Hepatocyte (in vitro differentiated cells): ENCODE results near the gene VEPH1. TPM values are rescaled to one million over a fixed set of nuclear protein-coding genes. Genes with fewer than 3 reads are reported as not detected.

ENCODE experiments used
- DNase-seq: peaks from one replicate; pipeline ENCODE4 v3.0.0-alpha.2; 2016; ENCODE audit warnings: low spot score
- H2AFZ ChIP-seq: fragments of 200-600 bp; sonication (generic); 2 replicates; pipeline ENCODE4 v1.6.0; 2016; ENCODE audit warnings: antibody characterized with exemption, mild to moderate bottlenecking
- H3K27ac ChIP-seq: fragments of 200-600 bp; sonication (generic); 2 replicates; pipeline ENCODE4 v1.5.1; 2016; ENCODE audit warnings: mild to moderate bottlenecking
- H3K27me3 ChIP-seq: fragments of 200-600 bp; sonication (generic); 2 replicates; pipeline ENCODE4 v1.6.1; 2016
- H3K36me3 ChIP-seq: fragments of 200-600 bp; sonication (generic); replicated peaks from 2 replicates; pipeline ENCODE4 v1.5.1; 2016; ENCODE audit warnings: low read depth; ENCODE audit not compliant: insufficient read depth
- H3K4me1 ChIP-seq: fragments of 200-600 bp; sonication (generic); 2 replicates; pipeline ENCODE4 v1.5.1; 2016; ENCODE audit warnings: mild to moderate bottlenecking, moderate library complexity; ENCODE audit not compliant: insufficient read depth
- H3K4me2 ChIP-seq: fragments of 200-600 bp; sonication (generic); 2 replicates; pipeline ENCODE4 v1.6.0; 2016
- H3K4me3 ChIP-seq: fragments of 200-600 bp; sonication (generic); 2 replicates; pipeline ENCODE4 v1.5.1; 2016; ENCODE audit warnings: mild to moderate bottlenecking
- H3K79me2 ChIP-seq: fragments of 200-600 bp; sonication (generic); 2 replicates; pipeline ENCODE4 v1.6.0; 2017; ENCODE audit warnings: mild to moderate bottlenecking
- H3K9me2 ChIP-seq: fragments of 200-600 bp; sonication (generic); replicated peaks from 2 replicates; pipeline ENCODE4 v1.6.0; 2017; ENCODE audit warnings: mild to moderate bottlenecking; ENCODE audit not compliant: insufficient read depth
- H3K9me3 ChIP-seq: fragments of 200-600 bp; sonication (generic); 2 replicates; pipeline ENCODE4 v1.5.1; 2016; ENCODE audit warnings: low read depth, mild to moderate bottlenecking
- H4K20me1 ChIP-seq: fragments of 200-600 bp; sonication (generic); 2 replicates; pipeline ENCODE4 v1.6.0; 2016; ENCODE audit warnings: mild to moderate bottlenecking; ENCODE audit not compliant: insufficient read depth, poor library complexity, severe bottlenecking
- CTCF ChIP-seq: fragments of 200-600 bp; sonication (generic); IDR thresholded peaks from 2 replicates; pipeline ENCODE4 v1.5.1; 2016; ENCODE audit warnings: antibody characterized with exemption, mild to moderate bottlenecking; ENCODE audit not compliant: poor library complexity
- EZH2 ChIP-seq: fragments of 200-600 bp; sonication (generic); IDR thresholded peaks from 2 replicates; pipeline ENCODE4 v1.6.1; 2016; ENCODE audit warnings: antibody characterized with exemption, mild to moderate bottlenecking, borderline replicate concordance
- EZH2phosphoT487 ChIP-seq: fragments of 200-600 bp; sonication (generic); IDR thresholded peaks from one replicate; pipeline ENCODE4 v1.6.1; 2018; ENCODE audit warnings: antibody characterized with exemption, mild to moderate bottlenecking, low read depth, moderate library complexity; ENCODE audit not compliant: unreplicated experiment, severe bottlenecking
- WGBS: methylation state at CpG from one replicate; pipeline ENCODE4 v1.1.6; 2016; ENCODE audit warnings: low lambda C conversion rate; ENCODE audit errors: missing lambda C conversion rate; 5-methylcytosine and 5-hydroxymethylcytosine counted together
- polyA plus RNA-seq: library from polyadenylated mRNA; unstranded; fragments of >200 nt; fragmentation: Nextera tagmentation; extraction: Ambion mirVana; gene quantifications from 2 replicates; pipeline ENCODE4 v1.2.1, GENCODE V29; 2016
- total RNA-seq: library from RNA; depleted of rRNA; stranded (reverse); fragments of >200 nt; gene quantifications from 2 replicates; pipeline ENCODE4 v1.2.3, GENCODE V29; 2014

VEPH1 gene
- total and polyA plus RNA-seq, 2 experiments from 2014 or later = 2.5 to 4.7 TPM

GRCh38 chr3:157520485-157521150 lies 17.4 kb upstream of the VEPH1 start:
- H3K9me3 ChIP-seq = no peaks in the 10 kb centered on the region
- H2AFZ ChIP-seq = no peak overlapping the region
- no peak for TF ChIP-seq EZH2
- TF ChIP-seq EZH2phosphoT487 = no peak
- TF ChIP-seq CTCF = no peak
- H3K4me1 ChIP-seq = no peaks in the 10 kb centered on the region
- H3K27ac ChIP-seq = no peak overlapping the region
- H3K79me2 ChIP-seq = no peaks in the 10 kb centered on the region
- no peaks in the 10 kb centered on the region for H3K9me2 ChIP-seq
- no peak for DNase-seq
- no peaks in the 10 kb centered on the region for H3K27me3 ChIP-seq
- no peak overlapping the region for H3K4me2 ChIP-seq
- no peak overlapping the region for H3K4me3 ChIP-seq
- H3K36me3 ChIP-seq = no peaks in the 10 kb centered on the region
- no peaks in the 10 kb centered on the region for H4K20me1 ChIP-seq

GRCh38 chr3:157518881-157519280 lies 15.7 kb upstream of the VEPH1 start:
- no peak for DNase-seq
- no peaks in the 10 kb centered on the region for H3K36me3 ChIP-seq
- no peaks in the 10 kb centered on the region for H3K9me3 ChIP-seq
- H2AFZ ChIP-seq = no peak overlapping the region
- 100% methylated on average over 1 of the region's 1 CpG for WGBS
- H4K20me1 ChIP-seq = no peaks in the 10 kb centered on the region
- no peaks in the 10 kb centered on the region for H3K79me2 ChIP-seq
- no peak for TF ChIP-seq EZH2
- TF ChIP-seq CTCF = no peak
- no peak for TF ChIP-seq EZH2phosphoT487
- H3K27ac ChIP-seq = no peak overlapping the region
- no peaks in the 10 kb centered on the region for H3K9me2 ChIP-seq
- no peak overlapping the region for H3K4me3 ChIP-seq
- H3K27me3 ChIP-seq = no peaks in the 10 kb centered on the region
- H3K4me1 ChIP-seq = no peaks in the 10 kb centered on the region
- H3K4me2 ChIP-seq = no peak overlapping the region

GRCh38 chr3:157516928-157517327 lies 13.7 kb upstream of the VEPH1 start:
- Histone ChIP-seq H3K4me2 (no peak overlapping the region), H3K9me2 (no peaks in the 10 kb centered on the region)
- DNase-seq = no peak

More at GRCh38 chr3:157516928-157517327, 13.7 kb upstream of the VEPH1 start:
- TF ChIP-seq CTCF = no peak
- no peak for TF ChIP-seq EZH2phosphoT487
- no peak for TF ChIP-seq EZH2
- Histone ChIP-seq H3K4me3 (no peak overlapping the region), H3K4me1 (no peaks in the 10 kb centered on the region), H4K20me1 (no peaks in the 10 kb centered on the region), H3K36me3 (no peaks in the 10 kb centered on the region), H3K9me3 (no peaks in the 10 kb centered on the region), H3K27me3 (no peaks in the 10 kb centered on the region), H2AFZ (no peak overlapping the region), H3K27ac (no peak overlapping the region), H3K79me2 (no peaks in the 10 kb centered on the region)
